ENCODE results near the gene CTTNBP2. TPM values are rescaled to one million over a fixed set of nuclear protein-coding genes. Genes with fewer than 3 reads are reported as not detected.

Gene CTTNBP2
- total RNA-seq, 1 donor from 2014 or later = 25.0 TPM

GRCh38 chr7:117737926-117738325 lies 135.3 kb downstream of the CTTNBP2 start:
- intact Hi-C loops (cut with DNase I) = no loop called here
- peaks cover 0 to 26% of the 10 kb centered on the region in 2 donors for H3K36me3 ChIP-seq
- TF ChIP-seq CTCF (IDR thresholded peaks at IDR 0.05) (no peak), POLR2AphosphoS5 (IDR thresholded peaks at IDR 0.05; ENCODE audit: insufficient read depth in 1 of 2, low read depth in 1 of 2) (no peak), POLR2A (IDR thresholded peaks at IDR 0.05) (no peak)
- H3K27ac ChIP-seq = no peak overlapping the region
- no peaks in the 10 kb centered on the region for H3K4me1 ChIP-seq
- DNase-seq (ENCODE audit: extremely low spot score in 2 of 2) = no peak
- H3K9me3 ChIP-seq = no peaks in the 10 kb centered on the region
- H3K4me3 ChIP-seq = no peak overlapping the region
- H3K27me3 ChIP-seq = no peaks in the 10 kb centered on the region

- intact Hi-C loops (cut with DNase I) = no loop called here
- Histone ChIP-seq H3K27me3 (no peaks in the 10 kb centered on the region), H3K4me3 (no peak overlapping the region), H3K9me3 (no peaks in the 10 kb centered on the region), H3K27ac (no peak overlapping the region), H3K36me3 (peaks cover 0 to 18% of the 10 kb centered on the region in 2 donors), H3K4me1 (no peaks in the 10 kb centered on the region)
- TF ChIP-seq CTCF (IDR thresholded peaks at IDR 0.05) = no peak
- no peak for TF ChIP-seq POLR2A (IDR thresholded peaks at IDR 0.05)
- TF ChIP-seq POLR2AphosphoS5 (IDR thresholded peaks at IDR 0.05; ENCODE audit: insufficient read depth in 1 of 2, low read depth in 1 of 2) = no peak
- DNase-seq (ENCODE audit: extremely low spot score in 2 of 2) = no peak
Observed at GRCh38 chr7:117731455-117731854, 141.8 kb downstream of the CTTNBP2 start.

- Histone ChIP-seq H3K27ac (no peak overlapping the region), H3K36me3 (peaks cover 0 to 14% of the 10 kb centered on the region in 2 donors), H3K4me3 (no peak overlapping the region), H3K27me3 (no peaks in the 10 kb centered on the region), H3K4me1 (no peaks in the 10 kb centered on the region), H3K9me3 (no peaks in the 10 kb centered on the region)
- intact Hi-C loops (cut with DNase I) = no loop called here
- TF ChIP-seq POLR2A (IDR thresholded peaks at IDR 0.05) = no peak
- no peak for TF ChIP-seq CTCF (IDR thresholded peaks at IDR 0.05)
- no peak for TF ChIP-seq POLR2AphosphoS5 (IDR thresholded peaks at IDR 0.05; ENCODE audit: insufficient read depth in 1 of 2, low read depth in 1 of 2)
- DNase-seq (ENCODE audit: extremely low spot score in 2 of 2) = no peak
Observed at GRCh38 chr7:117730390-117730789, 142.9 kb downstream of the CTTNBP2 start.

GRCh38 chr7:117728890-117729624 lies 144.2 kb downstream of the CTTNBP2 start:
- Histone ChIP-seq H3K27ac (no peak overlapping the region), H3K9me3 (no peaks in the 10 kb centered on the region), H3K4me3 (no peak overlapping the region), H3K36me3 (peaks cover 0 to 13% of the 10 kb centered on the region in 2 donors), H3K4me1 (no peaks in the 10 kb centered on the region), H3K27me3 (no peaks in the 10 kb centered on the region)
- intact Hi-C loops (cut with DNase I) = no loop called here
- no peak for DNase-seq (ENCODE audit: extremely low spot score in 2 of 2)
- TF ChIP-seq CTCF (IDR thresholded peaks at IDR 0.05) = no peak
- no peak for TF ChIP-seq POLR2A (IDR thresholded peaks at IDR 0.05)
- no peak for TF ChIP-seq POLR2AphosphoS5 (IDR thresholded peaks at IDR 0.05; ENCODE audit: insufficient read depth in 1 of 2, low read depth in 1 of 2)

GRCh38 chr7:117724898-117725297 lies 148.3 kb downstream of the CTTNBP2 start:
- no peak for TF ChIP-seq CTCF (IDR thresholded peaks at IDR 0.05)
- no peaks in the 10 kb centered on the region for H3K4me1 ChIP-seq
- peaks cover 0 to 15% of the 10 kb centered on the region in 2 donors for H3K36me3 ChIP-seq
- no peak overlapping the region for H3K4me3 ChIP-seq
- H3K27me3 ChIP-seq = no peaks in the 10 kb centered on the region
- no peak for DNase-seq (ENCODE audit: extremely low spot score in 2 of 2)
- no peaks in the 10 kb centered on the region for H3K9me3 ChIP-seq
- H3K27ac ChIP-seq = no peak overlapping the region
- intact Hi-C loops (cut with DNase I) = no loop called here
